HPDE6-E6E7 (cell line): ENCODE results near the gene EDN2.
A peak's percentile ranks its signal among the peaks of the same experiment; 100 is the strongest.

Source experiments
- DNase-seq: peaks from one replicate; pipeline ENCODE4 v3.0.0; 2011; ENCODE audit warnings: missing footprints; ENCODE audit errors: extremely low spot score

EDN2 gene

DNA sequence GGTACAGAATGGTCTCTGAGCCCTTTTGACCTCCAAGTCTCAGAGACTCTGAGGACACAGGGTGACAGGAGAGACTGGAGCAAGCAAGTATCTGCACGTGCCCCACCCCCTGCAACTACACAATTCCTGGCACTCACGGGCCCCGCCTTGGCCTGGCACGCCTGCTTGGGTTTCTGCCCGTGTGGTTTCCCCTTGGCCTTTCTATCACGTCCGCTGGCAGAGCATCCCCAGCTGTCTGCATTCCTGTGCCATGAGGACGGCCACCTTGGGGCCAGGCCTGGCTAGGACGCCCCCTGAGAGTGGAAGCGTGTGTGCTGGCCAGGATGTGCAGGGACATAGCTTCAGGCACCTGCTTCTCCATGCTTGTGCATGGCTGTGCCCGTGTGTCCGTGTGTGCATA, 14.3 kb upstream of the EDN2 start:
- DNase-seq: no peak

DNA sequence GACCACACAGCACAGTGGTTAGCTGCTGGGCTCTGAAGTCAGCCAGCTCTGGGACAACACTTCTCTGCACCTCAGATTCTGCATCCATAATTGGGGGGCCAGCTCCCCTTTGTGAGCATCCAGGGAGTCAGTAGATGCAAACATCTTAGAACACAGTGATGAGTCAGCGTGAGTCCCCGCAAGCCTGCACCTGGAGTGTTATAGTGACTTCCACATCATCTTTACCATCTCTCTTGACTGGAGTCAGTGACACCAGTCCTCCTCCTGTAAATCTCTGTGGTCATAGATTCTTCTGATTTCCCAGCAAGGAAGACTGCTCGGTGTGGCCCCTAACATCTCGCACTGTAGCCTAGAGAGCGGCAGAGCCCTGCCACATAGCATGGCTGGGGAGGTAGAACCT, 13.9 kb upstream of the EDN2 start:
- no peak for DNase-seq

- DNase-seq: no peak
These were observed 13.1 kb upstream of the EDN2 start for GRCh38 chr1:41497461-41498030.

DNA sequence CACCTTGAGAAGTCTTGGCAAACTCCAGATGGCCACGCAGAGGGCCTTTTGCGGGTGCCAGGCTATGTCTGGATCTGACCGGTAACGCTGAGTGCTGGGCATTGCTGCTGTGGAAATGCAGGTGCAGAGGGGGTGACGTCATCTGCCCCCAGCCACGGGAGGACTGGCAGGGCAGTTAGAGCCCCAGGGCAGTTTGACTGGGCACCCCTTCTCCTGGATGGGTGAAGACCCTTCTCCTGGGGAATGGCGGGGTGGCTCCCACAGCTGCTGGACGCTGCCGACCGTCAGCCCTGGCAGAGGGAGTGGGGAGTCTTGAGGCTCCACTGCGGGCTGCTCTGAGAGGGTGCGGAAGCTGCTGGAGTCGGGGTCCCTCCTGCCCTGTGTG, 12.6 kb upstream of the EDN2 start:
- DNase-seq: no peak

GRCh38 chr1:41496080-41497055, 11.9 kb upstream of the EDN2 start:
- no peak for DNase-seq

DNA sequence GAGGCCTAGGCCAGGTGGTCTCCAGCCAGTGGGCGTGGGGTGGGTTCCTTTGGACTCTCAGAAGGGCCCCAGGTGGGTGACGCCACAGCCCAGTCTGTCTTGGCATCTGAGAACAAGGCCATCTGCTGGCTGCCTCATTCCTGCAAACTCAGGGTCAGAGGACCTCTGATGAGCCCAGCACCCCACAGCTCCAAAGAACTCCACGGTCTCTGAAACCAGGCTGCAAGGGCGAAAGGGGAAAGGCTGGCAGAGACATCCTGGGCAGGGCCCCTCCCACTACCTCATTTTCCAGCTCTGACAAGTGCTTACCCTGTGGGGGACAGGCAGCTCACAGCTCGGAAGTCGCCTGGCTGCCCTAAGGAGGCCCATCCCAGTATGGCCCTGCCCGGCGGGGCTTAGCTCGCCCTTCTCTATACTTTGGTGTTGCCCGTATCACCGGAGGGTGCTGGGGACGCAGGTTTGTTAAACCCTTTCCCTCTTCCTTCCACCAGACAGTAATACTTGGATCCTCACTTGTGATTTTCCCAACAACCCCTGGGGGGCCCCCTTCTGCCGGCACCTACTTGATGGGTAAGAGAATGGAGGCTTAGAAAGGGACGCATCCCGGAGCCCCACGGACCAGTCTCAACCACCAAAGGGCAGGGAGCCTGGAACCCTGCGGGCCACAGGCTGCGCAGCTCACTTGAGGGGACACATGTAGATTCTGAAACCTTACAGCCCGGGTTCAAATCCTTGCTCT, 10.9 kb upstream of the EDN2 start:
- no peak for DNase-seq

DNA sequence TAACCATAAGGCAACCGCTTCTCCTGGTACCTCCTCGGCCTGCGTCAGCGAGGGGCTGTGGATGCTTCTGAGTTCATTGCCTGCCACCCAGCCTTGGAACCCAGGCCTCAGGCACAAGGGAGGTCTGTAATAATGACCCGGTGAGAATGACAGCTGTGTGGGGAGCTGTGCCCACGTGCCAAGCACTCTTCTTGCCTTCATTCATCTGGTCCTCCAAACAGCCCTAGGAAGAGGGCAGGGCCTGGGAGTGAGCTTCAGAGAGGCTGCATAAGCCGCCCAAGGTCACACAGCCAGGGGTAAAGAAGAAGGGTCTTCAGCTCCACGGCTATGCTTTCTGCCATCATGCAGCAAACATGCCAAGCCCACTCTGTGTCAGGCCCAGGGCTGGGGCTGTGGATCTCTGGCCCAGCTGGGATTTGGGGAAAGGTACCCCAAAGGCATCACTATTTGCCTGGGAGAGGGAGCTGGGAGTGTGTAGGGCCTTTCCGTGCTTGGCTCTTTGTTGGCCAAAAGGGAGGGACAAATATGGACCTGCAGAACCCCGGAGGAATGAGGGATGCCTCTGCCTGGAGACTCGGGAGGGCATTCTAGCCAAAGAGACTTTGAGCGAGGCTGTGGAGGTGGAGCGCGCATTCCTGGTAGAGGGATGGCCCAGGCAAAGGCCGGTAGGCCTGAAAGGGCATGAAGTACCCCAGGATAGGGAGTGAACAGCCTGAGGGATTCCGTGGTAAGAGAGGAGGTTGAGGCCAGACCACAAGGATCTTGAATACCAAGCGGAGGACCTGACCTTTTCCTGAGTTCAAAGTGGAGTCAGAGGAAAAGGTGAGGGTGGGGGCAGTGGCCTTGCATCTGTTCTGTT, 10.1 kb upstream of the EDN2 start:
- DNase-seq: no peak

DNA sequence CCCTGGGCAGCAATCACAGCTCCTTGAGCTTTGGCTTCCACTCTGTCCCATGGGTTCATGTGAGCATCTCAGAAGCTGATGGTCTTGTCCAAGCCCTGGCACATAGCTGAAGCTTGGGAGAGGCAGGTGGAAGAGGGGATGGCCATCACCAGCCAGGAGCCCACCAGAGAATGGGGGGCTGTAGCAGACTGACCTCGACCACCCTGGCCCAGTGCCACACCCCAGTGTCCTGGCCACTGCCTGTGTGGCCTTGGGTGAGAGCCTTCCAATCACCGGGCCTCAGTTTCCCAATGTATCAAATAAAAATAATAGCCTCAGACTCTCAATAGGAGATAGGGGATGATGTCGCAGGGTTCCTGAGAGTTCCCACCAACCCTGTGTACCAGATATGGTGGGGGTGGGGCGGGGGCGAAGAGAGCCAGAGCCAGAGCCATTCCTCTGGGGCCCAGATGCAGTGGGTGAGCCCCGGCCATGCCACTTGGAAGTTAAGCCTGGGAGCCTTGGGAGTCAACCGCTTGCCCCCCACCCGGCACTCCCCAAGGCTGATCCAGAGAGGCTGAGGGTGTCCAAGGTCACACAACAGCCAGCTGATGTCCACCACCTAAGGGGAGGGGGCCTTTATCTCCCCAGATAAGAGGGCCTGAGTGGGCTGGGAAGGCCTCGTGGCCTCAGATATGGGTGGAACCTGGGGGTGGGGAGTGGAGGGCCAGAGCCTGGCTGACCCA, 9.3 kb upstream of the EDN2 start:
- DNase-seq: no peak

DNA sequence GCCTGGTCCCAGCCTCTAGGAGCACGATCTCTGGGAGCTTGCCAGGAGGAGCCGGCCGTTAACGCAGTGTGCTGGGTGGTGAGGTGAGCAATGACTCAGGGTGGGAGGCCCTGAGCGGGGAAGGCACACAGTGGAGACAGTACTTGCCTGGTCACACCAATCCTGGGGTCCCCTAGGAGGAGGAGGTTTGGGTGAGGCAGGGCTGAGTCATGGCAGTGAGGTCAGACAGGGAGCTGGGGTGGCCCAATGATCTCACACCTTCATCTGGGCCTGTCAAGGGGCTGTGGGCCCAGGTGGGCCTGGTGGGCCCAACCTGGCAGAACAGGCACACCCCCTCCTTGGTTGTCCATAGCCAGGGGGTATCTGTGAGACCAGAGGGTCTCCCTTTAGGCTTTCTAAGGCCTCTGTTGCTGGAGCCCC, 8.6 kb upstream of the EDN2 start:
- peak; percentile 94 for DNase-seq

GRCh38 chr1:41492341-41492848, 7.9 kb upstream of the EDN2 start:
- no peak for DNase-seq

DNA sequence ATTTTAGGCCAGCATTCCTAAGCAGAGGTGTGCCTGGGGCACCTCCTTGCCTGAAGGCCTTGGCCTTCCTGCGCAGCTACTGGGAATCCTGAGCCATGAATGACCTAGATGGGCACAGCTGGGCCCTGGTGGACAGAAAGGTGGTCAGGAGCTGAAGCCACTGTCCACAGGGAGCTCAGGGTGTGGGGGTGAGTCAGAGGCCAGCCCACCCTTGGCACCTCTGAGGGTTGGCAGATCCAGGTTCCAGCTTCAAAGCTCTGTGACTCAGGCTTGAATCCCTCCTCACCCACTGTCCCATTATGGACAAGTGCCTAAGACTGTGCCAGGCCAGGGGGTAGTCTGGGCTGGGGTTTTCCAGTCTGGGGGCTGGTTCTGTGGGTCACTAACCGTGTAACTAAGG, 6.4 kb upstream of the EDN2 start:
- no peak for DNase-seq

GRCh38 chr1:41489561-41489960, 5.1 kb upstream of the EDN2 start:
- DNase-seq: no peak

DNA sequence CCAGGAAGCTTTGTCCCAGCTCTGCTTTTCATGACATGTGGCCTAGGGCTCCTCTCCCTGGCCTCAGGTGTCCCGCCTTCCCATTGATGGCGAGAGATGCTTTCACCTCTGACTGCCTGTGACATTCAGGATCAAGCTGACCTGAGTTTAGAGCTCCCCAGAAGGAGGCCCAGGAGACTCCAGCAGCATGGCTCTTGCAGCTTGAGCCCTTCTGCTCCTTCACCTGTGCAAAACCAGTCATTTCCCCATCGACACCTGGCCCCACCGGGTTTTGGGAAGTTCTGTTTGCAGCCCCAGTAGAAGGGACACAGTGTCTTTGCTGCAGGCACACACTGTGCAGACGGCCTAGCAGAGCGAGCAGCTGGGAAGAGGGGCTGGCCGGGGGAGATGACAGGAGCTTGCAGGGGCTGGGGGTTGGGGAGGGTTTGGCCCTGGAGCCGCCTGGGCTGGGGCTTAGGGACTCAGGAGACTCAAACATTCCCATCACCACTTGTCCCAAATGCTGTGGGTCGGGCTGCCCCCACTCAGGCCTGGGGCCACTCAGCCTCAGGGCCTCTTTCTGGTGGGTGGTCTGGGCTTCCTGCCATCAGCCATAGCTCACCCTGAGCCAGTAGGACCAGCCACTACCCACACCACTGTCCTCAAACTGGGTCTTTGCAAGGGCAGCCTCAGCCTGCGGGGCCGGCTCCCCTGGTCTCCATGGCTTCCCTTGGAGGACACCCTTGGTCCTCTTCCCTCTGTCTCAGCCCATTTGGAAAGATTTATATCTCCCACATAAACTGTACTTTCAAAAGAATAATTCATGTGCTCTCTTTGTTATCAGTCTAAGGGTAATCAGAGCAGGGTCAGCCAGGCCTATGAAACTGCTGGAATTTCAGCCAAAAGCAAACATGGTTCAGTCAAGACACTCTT, 3.8 kb upstream of the EDN2 start:
- DNase-seq: no peak

DNA sequence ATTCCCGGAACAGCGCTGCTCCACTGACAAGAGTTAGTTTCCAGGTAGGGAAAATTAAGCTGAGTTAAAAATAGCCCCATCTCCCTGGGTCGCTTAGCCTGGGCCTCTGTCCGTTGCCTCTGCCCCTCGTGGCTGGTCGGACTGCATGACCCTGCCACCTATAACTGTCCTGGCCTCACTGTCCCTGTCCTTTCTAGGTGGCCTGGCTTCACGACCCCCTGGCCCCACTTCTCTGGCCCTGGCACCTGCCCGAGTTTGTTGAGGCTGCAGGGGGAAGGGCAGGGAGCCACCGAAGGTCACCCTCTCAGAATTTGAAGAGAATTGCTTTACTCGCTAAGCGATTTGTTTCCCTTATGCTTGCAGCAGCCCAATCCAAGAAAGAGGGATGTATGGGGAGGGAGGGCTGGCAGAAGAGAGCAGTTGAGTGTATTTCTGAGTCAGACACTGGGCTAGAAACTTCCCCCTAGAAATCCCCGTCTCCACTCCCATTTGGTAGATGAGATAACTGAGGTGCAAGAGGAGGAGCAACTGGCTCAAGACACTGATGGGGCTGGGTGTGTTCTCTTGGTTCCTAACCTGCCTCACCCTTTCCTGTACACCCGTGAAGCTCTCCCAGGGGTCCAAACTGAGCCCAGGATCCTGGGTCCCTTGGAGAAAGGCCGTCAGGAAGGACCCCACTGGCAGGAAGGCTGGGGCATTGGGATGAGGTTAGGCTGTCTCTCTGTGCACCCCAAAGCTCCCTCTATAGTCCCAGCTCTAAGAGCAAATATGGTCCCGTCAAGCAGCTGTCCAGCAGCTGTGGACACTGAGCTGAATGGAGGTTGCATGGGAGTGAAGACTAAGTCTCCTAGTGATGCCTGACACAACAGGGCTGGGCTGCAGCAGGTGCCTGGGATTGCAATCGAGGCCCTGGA, 2.9 kb upstream of the EDN2 start:
- no peak for DNase-seq

- DNase-seq: no peak
These were observed 2.1 kb upstream of the EDN2 start for GRCh38 chr1:41486371-41487125.

DNA sequence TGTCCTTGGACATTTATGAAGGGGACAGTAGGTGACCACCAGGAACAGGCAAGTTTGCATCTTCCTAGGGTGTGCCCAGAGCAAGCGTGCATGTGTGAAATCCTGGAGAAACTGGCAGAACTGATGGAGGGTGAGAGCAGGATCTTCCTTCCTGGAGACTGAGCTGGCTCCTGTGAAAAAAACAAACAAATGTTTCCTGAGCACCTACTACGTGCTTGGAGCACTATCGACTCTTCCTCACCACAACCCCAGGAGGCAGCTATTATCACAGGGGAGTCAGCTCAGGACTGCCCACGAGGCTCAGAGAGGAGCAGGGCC, 1.5 kb upstream of the EDN2 start:
- DNase-seq: no peak

DNA sequence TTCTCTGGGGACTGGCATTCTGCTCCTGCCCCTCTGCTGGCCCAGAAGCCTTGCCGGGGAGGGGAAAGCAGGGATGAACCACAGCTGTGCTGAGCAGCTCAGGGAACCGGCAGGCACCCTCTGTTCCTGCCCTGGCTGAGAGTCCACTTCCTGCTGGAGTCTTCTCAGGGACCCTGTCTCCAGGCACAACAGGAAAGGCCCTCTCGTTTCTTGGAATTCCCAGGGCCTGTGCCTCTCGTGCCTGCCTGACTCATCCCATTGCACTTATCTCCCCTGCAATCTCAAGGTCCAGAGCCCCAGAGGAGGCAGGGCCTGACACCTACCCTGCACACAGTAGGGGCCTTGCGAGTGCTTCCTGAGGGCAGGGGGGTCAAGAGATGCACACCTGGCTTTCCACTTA, 1.1 kb upstream of the EDN2 start:
- DNase-seq: no peak

DNA sequence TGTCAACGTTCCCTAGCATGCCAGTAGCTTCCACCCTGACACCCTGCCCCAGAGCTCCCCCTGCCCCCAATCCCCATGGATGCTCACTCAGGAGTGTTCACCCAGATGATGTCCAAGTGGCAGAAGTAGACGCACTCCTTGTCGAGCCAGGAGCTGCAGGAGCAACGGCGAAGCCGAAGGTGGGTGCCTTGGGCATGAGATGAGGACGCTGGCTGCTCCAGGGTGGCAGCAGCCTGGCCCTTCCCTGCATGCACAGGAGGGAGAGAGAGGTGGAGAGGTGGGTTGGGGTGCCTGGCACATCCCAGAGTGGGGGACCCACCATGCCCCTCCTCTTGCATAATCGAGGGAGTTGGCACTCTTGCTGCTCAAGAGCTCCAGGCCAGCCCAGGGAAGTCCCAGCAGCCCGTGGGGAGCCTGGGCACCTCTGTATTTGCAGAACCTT, 502 bp downstream of the EDN2 start:
- DNase-seq: no peak
